ENCODE measurements around the gene SLC38A8.

SLC38A8 gene

DNA sequence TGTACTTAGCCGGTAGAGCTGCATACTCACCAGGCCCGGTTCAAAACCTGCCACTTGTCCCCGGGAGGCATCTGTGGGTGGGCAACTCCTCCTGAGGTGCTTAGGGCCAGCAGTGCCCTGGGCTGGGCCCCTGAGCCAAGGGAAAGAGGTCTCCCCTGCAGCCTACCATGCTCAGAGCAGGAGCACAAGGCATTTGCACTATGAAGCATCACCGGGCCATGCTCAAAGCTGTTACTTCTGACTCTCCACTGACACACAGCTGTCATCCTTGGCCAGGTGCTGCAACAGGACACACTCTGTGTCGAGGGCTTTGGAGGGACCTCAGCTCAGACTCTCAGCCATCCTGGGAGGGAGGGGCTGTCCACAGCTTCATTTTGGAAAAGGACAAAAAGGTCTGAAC is 37.2 kb downstream of the SLC38A8 start:
- CTCF ChIA-PET: interaction anchor here (0.7 kb wide), 1 partner anchor 182 kb away, joined by 3 read pairs; the partner anchor contains the start of gene TAF1C
- POLR2A ChIA-PET: interaction anchor here (0.5 kb wide), 1 partner anchor 172 kb away, joined by 3 read pairs; no protein-coding TSS in a partner anchor
- DNase-seq (ENCODE audit: extremely low spot score): no peak
- TF ChIP-seq, protein P1, sequence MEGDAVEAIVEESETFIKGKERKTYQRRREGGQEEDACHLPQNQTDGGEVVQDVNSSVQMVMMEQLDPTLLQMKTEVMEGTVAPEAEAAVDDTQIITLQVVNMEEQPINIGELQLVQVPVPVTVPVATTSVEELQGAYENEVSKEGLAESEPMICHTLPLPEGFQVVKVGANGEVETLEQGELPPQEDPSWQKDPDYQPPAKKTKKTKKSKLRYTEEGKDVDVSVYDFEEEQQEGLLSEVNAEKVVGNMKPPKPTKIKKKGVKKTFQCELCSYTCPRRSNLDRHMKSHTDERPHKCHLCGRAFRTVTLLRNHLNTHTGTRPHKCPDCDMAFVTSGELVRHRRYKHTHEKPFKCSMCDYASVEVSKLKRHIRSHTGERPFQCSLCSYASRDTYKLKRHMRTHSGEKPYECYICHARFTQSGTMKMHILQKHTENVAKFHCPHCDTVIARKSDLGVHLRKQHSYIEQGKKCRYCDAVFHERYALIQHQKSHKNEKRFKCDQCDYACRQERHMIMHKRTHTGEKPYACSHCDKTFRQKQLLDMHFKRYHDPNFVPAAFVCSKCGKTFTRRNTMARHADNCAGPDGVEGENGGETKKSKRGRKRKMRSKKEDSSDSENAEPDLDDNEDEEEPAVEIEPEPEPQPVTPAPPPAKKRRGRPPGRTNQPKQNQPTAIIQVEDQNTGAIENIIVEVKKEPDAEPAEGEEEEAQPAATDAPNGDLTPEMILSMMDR (IDR thresholded peaks at IDR 0.05; ENCODE audit: control extremely low read depth, extremely low read depth, low read depth, missing control alignments): no peak

DNA sequence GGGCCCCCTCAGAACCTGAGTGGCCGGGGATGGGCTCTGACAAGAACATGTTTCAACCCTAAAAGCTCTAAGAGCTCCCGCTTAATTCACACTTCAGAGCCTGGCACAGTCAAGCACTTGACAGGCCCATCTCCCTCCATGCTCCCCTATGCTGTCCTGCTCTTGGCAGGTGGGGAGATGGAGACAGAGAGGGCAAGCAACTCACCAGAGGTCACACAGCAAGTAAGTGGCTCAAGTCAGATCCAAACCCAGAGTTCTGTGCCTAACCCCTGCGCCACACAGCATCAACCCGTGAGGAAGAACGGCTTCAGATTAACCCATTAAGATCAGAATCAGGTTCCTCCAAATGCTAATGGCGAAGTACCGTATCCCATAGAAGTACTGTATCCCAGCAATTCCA is 38.2 kb downstream of the SLC38A8 start:
- DNase-seq (ENCODE audit: extremely low spot score): no peak

DNA sequence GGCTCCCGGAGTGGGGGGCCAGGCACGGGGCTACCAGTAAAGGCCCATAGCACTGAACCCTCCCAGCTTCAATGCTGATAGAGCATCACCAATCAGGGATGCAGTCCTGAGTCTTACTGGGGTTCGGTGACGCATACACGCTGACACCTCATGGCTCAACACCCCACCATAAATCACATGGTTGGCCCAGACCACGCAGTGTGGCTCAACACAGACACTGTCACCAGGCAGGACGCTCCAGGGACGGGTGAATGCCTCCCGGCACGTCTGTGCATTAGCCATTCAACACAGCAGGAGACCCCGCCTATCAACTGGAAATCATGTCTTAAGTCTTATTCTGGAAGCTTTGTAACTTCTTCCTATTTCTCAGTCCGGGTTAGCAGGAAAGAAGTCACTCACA is 39.6 kb downstream of the SLC38A8 start:
- ChIA-PET CTCF (no interaction called here), POLR2A (no interaction called here)
- no peak for DNase-seq (ENCODE audit: extremely low spot score)
- TF ChIP-seq, protein P1 (IDR thresholded peaks at IDR 0.05; ENCODE audit: control extremely low read depth, extremely low read depth, low read depth, missing control alignments): no peak

More for the DNA sequence above, 38.2 kb downstream of the SLC38A8 start:
- TF ChIP-seq, protein P1 (IDR thresholded peaks at IDR 0.05; ENCODE audit: control extremely low read depth, extremely low read depth, low read depth, missing control alignments): no peak
- ChIA-PET POLR2A (no interaction called here), CTCF (no interaction called here)

DNA sequence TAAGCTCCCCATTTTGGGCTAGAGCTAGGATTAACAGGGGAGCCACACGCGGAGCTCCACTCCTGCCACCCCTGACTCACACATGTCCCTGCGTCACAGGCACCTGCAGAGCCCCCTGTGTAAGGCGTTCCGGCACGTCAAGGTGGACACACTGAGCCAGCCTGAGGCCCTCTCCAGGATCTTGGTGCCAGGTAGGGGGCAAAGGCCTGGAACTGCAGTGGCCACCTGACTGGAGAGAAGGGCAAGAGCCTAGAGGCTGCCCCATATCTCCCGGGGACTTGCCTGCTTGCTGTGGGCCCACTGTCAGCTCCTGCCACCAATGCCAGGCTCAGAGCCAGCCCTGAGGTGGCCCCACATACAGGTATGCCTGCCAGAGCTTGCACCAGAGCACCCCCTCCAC is 40.9 kb downstream of the SLC38A8 start:
- ChIA-PET POLR2A (no interaction called here), CTCF (no interaction called here)
- DNase-seq (ENCODE audit: extremely low spot score): no peak
- TF ChIP-seq, protein P1 (IDR thresholded peaks at IDR 0.05; ENCODE audit: control extremely low read depth, extremely low read depth, low read depth, missing control alignments): no peak

DNA sequence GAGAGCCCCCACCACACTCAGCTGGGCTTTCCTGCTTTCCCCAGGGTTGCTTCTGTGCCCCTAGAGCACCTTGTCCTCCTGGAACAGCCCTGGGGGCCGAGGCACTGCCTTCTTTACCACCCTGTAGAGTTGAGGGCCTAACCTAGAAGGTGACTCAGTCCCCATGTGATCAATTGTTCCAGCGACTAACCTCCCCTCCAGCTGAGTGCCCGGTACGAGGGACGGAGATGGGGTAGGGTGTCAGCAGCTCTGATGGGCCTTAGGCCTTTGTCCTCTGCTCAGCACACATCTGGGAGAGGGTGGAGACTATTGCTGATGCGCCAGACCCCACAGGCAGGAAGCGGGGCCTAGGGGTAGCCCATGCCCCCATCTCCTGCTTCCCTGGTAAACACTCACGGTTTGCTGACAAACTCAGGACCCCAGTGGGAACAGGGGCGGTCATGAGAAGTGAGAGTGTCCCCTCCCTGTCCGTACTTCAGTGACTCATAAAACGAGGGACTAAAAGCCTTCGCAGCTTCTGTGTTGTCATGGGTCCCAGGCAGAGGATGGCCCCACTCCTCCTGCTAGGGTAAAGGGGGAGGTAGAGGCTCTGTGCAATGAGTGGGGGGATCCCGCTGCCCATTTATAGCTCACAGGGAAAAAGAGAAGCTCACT is 41.5 kb downstream of the SLC38A8 start:
- TF ChIP-seq, protein P1 (IDR thresholded peaks at IDR 0.05; ENCODE audit: control extremely low read depth, extremely low read depth, low read depth, missing control alignments): no peak
- CTCF ChIA-PET: no interaction called here
- POLR2A ChIA-PET: no interaction called here
- DNase-seq (ENCODE audit: extremely low spot score): no peak

DNA sequence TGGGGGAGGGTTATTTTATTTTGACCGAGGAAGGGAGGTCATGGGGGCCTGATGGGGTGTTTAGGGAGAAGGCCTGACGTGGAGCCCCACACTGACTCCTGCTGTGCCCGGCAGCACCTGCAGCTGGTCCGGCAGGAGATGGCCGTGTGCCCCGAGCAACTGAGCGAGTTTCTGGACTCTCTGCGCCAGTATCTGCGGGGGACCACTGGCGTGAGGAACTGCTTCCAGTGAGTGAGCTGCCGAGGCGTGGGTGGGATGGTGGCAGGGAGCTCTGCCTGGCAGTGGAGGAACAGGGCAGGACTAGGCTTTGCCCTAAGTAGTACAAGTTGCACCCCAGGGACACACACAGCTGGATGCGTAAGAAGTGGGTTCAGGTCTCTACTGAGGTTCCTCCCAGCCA is 44.5 kb downstream of the SLC38A8 start:
- CTCF ChIA-PET: interaction anchor here (1.2 kb wide), 1 partner anchor 41 kb away, joined by 3 read pairs; no protein-coding TSS in a partner anchor
- POLR2A ChIA-PET: no interaction called here
- DNase-seq (ENCODE audit: extremely low spot score): no peak
- TF ChIP-seq, protein P1 (IDR thresholded peaks at IDR 0.05; ENCODE audit: control extremely low read depth, extremely low read depth, low read depth, missing control alignments): no peak
